Activated CD8-positive, alpha-beta memory T cell treated with anti-CD3 and anti-CD28 coated beads, Interleukin-2, amount 10 ng/mL, durations not matched to agents 7 days and 5 days (primary cell): ENCODE data around the gene GRIA3. TPM values are rescaled to one million over a fixed set of nuclear protein-coding genes. Genes with fewer than 3 reads are reported as not detected.
"Not testable (repeated sequence)": the region's sequence is repeated elsewhere in the genome, so short reads cannot be mapped to it uniquely, and the experiment has no call there.

Experiments
- ATAC-seq: fragments of 150-1000 bp; cut with Tn5 transposase; one replicate; pipeline ENCODE4 v1.10.0; 2021; ENCODE audit warnings: moderate library complexity
- CTCF ChIA-PET: fragments of 350-600 bp; sonication (Branson Sonifier 250); formaldehyde crosslinking; loops from one replicate; lab custom pipeline; 2021; ENCODE audit warnings: antibody characterized with exemption; lab: Charles Lee
- DNase-seq: peaks from one replicate; pipeline ENCODE4 v3.0.0-alpha.2; 2020
- H3K27ac Mint-ChIP-seq: one replicate; pipeline ENCODE4 v1.8.0; 2021; ENCODE audit warnings: mild to moderate bottlenecking, mixed read lengths
- H3K27me3 Mint-ChIP-seq: one replicate; pipeline ENCODE4 v1.8.0; 2021; ENCODE audit warnings: mixed read lengths
- H3K36me3 Mint-ChIP-seq: one replicate; pipeline ENCODE4 v1.8.0; 2021; ENCODE audit warnings: mild to moderate bottlenecking, mixed read lengths
- H3K4me1 Mint-ChIP-seq: one replicate; pipeline ENCODE4 v1.8.0; 2021; ENCODE audit warnings: mixed read lengths
- H3K4me3 Mint-ChIP-seq: one replicate; pipeline ENCODE4 v1.8.0; 2021; ENCODE audit warnings: mild to moderate bottlenecking, moderate library complexity, mixed read lengths
- H3K9me3 Mint-ChIP-seq: one replicate; pipeline ENCODE4 v1.8.0; 2022; ENCODE audit warnings: low read depth, mixed read lengths
- total RNA-seq, 2 experiments: library from RNA; stranded (reverse); gene quantifications; one replicate each; pipeline ENCODE4 v1.2.3, GENCODE V29; 2021

GRIA3 gene
- total RNA-seq, 2 experiments from 2014 or later: not detected

GRCh38 chrX:123436512-123437136, 252.5 kb downstream of the GRIA3 start:
- no peak for DNase-seq
- Mint-ChIP-seq H3K4me3 (no peak overlapping the region), H3K36me3 (no peaks in the 10 kb centered on the region), H3K9me3 (no peaks in the 10 kb centered on the region), H3K27me3 (no peaks in the 10 kb centered on the region), H3K4me1 (no peaks in the 10 kb centered on the region), H3K27ac (no peak overlapping the region)
- CTCF ChIA-PET: no interaction called here
- no peak for ATAC-seq

DNA sequence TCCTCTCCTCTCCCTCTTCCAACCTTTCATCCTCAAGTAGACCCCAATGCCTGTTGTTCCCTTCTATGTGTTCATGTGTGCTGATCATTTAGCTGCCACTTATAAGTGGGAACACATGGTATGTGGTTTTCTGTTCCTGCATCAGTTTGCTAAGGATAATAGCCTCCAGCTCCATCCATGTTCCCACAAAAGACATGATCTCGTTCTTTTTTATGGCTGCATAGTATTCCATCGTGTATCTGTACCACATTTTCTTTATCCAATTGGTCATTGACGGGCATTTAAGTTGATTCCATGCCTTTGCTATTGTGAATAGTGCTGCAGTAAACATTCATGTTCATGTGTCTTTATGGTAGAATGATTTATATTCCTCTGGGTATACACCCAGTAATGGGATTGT, 255.8 kb downstream of the GRIA3 start:
- H3K27me3 Mint-ChIP-seq, H3K36me3 Mint-ChIP-seq, ATAC-seq: not testable (repeated sequence)

DNA sequence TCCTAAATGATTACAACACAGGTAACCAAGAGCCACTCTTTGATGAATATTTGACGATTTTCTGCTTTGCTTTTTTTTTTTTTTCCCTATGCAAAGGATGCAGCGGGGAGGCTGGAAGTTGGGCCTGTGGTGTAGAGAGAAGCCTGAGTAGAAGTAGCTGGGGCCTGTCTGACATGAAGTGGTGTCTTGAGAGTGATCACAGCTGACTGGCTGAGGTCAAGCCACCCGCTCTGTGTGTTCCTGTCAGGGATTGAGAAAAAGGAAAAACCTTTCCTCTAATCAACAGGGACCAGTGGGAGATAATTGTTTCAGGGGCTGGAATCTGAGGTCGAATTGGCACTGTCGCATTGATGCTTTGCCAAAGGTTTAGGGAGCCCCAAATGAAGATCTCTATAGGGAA, 258.7 kb downstream of the GRIA3 start:
- DNase-seq: no peak
- H3K36me3 Mint-ChIP-seq: no peaks in the 10 kb centered on the region
- no peak for ATAC-seq
- no peak overlapping the region for H3K27ac Mint-ChIP-seq
- H3K4me3 Mint-ChIP-seq: no peak overlapping the region
- CTCF ChIA-PET: no interaction called here
- H3K27me3 Mint-ChIP-seq: no peaks in the 10 kb centered on the region
- H3K4me1 Mint-ChIP-seq: no peaks in the 10 kb centered on the region
- H3K9me3 Mint-ChIP-seq: no peaks in the 10 kb centered on the region

More for the DNA sequence above, 255.8 kb downstream of the GRIA3 start:
- H3K4me1 Mint-ChIP-seq, H3K4me3 Mint-ChIP-seq, H3K9me3 Mint-ChIP-seq, DNase-seq, CTCF ChIA-PET, H3K27ac Mint-ChIP-seq: not testable (repeated sequence)

GRCh38 chrX:123447506-123447905, 263.4 kb downstream of the GRIA3 start:
- Mint-ChIP-seq H3K27ac (no peak overlapping the region), H3K36me3 (no peaks in the 10 kb centered on the region), H3K27me3 (no peaks in the 10 kb centered on the region), H3K4me1 (no peaks in the 10 kb centered on the region), H3K4me3 (no peak overlapping the region), H3K9me3 (no peaks in the 10 kb centered on the region)
- ATAC-seq (no peak), DNase-seq (no peak)
- CTCF ChIA-PET: no interaction called here

DNA sequence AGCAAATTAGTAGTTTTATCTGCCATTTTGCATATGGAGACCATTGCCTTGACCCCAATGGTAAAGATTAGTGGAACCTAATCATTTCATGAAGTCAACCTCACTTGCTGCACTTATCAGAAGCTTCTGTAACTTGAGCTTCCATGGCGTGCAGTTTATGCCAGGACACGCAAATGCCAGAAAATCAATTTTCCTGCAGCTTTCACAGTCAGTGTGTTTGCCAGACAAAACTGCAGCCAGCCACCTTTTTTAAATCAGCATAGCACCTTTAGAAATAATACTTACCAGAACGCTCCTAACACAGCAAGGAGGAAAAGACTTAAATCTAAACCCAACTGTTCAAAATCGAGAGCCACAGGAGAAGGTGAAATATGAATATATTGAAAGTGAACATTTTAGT, 265.3 kb downstream of the GRIA3 start:
- Mint-ChIP-seq H3K9me3 (no peaks in the 10 kb centered on the region), H3K36me3 (no peaks in the 10 kb centered on the region), H3K27ac (no peak overlapping the region), H3K4me3 (no peak overlapping the region), H3K4me1 (no peaks in the 10 kb centered on the region), H3K27me3 (no peaks in the 10 kb centered on the region)
- DNase-seq (no peak), ATAC-seq (no peak)
- CTCF ChIA-PET: no interaction called here

- H3K4me3 Mint-ChIP-seq: no peak overlapping the region
- H3K27me3 Mint-ChIP-seq: no peaks in the 10 kb centered on the region
- H3K4me1 Mint-ChIP-seq: no peaks in the 10 kb centered on the region
- CTCF ChIA-PET: no interaction called here
- H3K36me3 Mint-ChIP-seq: no peaks in the 10 kb centered on the region
- H3K27ac Mint-ChIP-seq: no peak overlapping the region
- no peaks in the 10 kb centered on the region for H3K9me3 Mint-ChIP-seq
- ATAC-seq (no peak), DNase-seq (no peak)
Observed at GRCh38 chrX:123450222-123450621, 266.1 kb downstream of the GRIA3 start.

DNA sequence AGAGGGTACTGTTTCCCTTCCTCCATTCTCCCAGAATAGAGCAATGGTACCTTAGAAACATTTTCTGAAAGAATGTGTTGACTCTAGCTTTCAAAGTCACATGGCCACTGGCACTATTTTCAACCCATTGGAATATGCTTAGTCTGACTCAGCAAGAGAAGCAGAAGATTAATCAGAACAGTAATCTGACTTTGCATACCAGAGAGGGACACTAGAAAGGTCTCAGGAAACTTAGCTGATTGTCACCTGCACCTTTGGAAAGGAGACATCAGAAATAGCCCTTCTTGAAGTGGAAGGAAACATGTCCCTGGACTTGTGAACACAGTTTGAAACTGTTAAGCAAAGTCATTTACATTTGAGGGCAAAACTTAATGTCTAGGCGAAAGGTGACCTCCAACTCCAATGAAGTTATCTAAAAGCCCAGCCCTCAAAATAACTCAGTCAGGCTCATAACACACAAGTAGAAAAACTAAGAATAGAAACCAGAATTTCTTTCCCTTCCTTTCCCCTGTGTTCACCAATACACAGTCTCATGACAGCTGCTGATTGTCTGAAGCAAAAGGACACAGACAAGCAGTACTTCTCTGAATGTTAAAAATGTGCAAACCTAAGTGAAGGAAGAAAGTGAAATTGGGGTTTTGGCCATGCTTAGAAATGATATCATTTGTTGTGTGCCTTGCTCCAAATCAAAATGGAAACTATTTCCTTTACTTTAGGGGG, 270.8 kb downstream of the GRIA3 start:
- no peak overlapping the region for H3K27ac Mint-ChIP-seq
- CTCF ChIA-PET: no interaction called here
- H3K4me1 Mint-ChIP-seq: no peaks in the 10 kb centered on the region

DNA sequence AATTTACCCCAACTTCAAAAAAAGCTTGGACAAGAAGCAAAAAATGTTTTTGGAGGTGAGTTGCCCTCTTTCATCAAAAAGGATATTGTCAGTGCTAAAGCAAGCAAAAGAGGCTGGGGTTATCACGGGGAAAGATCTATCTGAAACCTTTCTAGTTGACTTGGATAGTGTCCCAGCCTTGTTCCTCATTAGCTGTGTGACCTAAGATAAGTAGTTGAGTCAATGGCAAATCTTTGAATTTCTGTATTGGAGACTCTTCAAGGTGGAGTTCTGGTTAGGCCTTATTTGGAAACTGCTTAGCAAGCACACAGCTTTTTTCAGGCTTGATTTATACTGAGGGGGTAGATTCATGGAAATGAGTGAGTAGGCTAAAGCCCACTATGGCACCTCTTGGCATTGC, 271.6 kb downstream of the GRIA3 start:
- CTCF ChIA-PET: no interaction called here
- no peak overlapping the region for H3K27ac Mint-ChIP-seq
- ATAC-seq (no peak), DNase-seq (no peak)
- no peaks in the 10 kb centered on the region for H3K36me3 Mint-ChIP-seq
- H3K27me3 Mint-ChIP-seq: no peaks in the 10 kb centered on the region
- no peaks in the 10 kb centered on the region for H3K9me3 Mint-ChIP-seq
- no peaks in the 10 kb centered on the region for H3K4me1 Mint-ChIP-seq
- no peak overlapping the region for H3K4me3 Mint-ChIP-seq

More for the DNA sequence above, 270.8 kb downstream of the GRIA3 start:
- Mint-ChIP-seq H3K27me3 (no peaks in the 10 kb centered on the region), H3K9me3 (no peaks in the 10 kb centered on the region), H3K4me3 (no peak overlapping the region), H3K36me3 (no peaks in the 10 kb centered on the region)
- DNase-seq (no peak), ATAC-seq (no peak)

DNA sequence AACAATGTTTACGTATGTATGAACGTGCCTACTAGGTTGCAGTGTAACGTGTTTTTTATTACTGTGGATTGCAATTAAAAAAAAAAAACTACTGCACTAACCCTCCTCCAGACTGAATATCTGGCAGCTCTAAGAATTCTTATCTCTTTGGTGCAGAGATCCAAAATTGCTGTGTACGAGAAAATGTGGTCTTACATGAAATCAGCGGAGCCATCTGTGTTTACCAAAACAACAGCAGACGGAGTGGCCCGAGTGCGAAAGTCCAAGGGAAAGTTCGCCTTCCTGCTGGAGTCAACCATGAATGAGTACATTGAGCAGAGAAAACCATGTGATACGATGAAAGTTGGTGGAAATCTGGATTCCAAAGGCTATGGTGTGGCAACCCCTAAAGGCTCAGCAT, 280.6 kb downstream of the GRIA3 start:
- DNase-seq (no peak), ATAC-seq (no peak)
- H3K27me3 Mint-ChIP-seq: no peaks in the 10 kb centered on the region
- H3K4me1 Mint-ChIP-seq: no peaks in the 10 kb centered on the region
- H3K27ac Mint-ChIP-seq: no peak overlapping the region
- CTCF ChIA-PET: no interaction called here
- no peaks in the 10 kb centered on the region for H3K36me3 Mint-ChIP-seq
- no peak overlapping the region for H3K4me3 Mint-ChIP-seq
- H3K9me3 Mint-ChIP-seq: no peaks in the 10 kb centered on the region

DNA sequence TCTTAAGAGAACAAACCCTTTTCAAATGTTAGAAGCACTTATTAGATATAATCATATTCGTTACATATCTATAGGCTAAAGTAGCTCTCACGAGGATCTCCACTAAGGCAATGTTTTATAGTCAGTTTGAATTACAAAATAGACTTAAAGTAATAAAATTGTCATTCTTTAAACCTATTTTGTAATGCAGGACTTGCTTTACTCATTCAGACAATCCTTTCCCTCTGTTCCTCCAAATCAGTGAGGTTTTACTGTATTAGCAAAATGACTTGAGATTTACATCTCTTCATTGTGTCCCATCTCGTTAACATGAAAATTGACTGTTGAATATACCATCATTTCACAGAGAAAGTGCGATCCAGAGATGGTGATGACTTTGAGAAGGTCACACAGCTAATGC, 284.4 kb downstream of the GRIA3 start:
- DNase-seq: no peak
- Mint-ChIP-seq H3K36me3 (no peaks in the 10 kb centered on the region), H3K27ac (no peak overlapping the region), H3K9me3 (no peaks in the 10 kb centered on the region), H3K4me3 (no peak overlapping the region), H3K27me3 (no peaks in the 10 kb centered on the region), H3K4me1 (no peaks in the 10 kb centered on the region)
- CTCF ChIA-PET: no interaction called here
- no peak for ATAC-seq

DNA sequence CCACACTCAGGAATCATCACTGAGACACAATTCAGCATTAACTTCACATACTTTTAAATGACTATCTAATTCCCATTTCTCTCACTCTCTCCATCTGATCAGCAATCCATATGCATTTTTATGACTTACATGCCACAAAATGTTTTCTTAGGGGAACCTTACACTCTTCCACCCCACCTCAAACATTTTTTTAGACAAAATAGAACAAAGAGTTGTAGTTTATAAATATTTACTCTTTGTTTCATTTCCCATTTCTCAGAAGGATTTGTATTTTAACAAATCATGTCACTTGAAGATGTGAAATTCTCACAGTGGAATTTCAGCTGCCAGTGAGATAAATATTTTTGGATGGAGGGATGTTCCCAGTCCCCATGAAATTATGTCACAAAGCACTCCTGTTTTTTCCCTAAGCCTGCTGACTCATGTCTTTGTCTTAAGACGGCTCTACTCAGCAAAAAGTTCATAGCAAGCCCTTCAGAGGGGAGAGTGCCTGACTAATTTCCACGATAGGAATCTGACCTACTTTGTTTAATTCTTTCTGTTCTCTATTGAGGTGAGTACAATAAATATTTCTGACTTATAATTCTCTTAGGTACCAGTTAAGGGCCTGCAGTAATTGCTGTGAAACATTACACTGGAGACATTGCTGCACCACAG, 291.1 kb downstream of the GRIA3 start:
- ATAC-seq (no peak), DNase-seq (no peak)
- no peak overlapping the region for H3K4me3 Mint-ChIP-seq
- no peaks in the 10 kb centered on the region for H3K9me3 Mint-ChIP-seq
- no peaks in the 10 kb centered on the region for H3K27me3 Mint-ChIP-seq
- no peaks in the 10 kb centered on the region for H3K4me1 Mint-ChIP-seq
- CTCF ChIA-PET: no interaction called here
- H3K27ac Mint-ChIP-seq: no peak overlapping the region
- H3K36me3 Mint-ChIP-seq: no peaks in the 10 kb centered on the region

- Mint-ChIP-seq H3K4me3 (no peak overlapping the region), H3K36me3 (no peaks in the 10 kb centered on the region), H3K27me3 (no peaks in the 10 kb centered on the region), H3K4me1 (no peaks in the 10 kb centered on the region), H3K27ac (no peak overlapping the region), H3K9me3 (no peaks in the 10 kb centered on the region)
- ATAC-seq (no peak), DNase-seq (no peak)
- CTCF ChIA-PET: no interaction called here
Observed at GRCh38 chrX:123476611-123477219, 292.6 kb downstream of the GRIA3 start.

GRCh38 chrX:123477673-123478072, 293.6 kb downstream of the GRIA3 start:
- no peaks in the 10 kb centered on the region for H3K36me3 Mint-ChIP-seq
- CTCF ChIA-PET: no interaction called here
- ATAC-seq (no peak), DNase-seq (no peak)
- no peaks in the 10 kb centered on the region for H3K27me3 Mint-ChIP-seq
- H3K27ac Mint-ChIP-seq: no peak overlapping the region
- no peak overlapping the region for H3K4me3 Mint-ChIP-seq
- no peaks in the 10 kb centered on the region for H3K9me3 Mint-ChIP-seq
- H3K4me1 Mint-ChIP-seq: no peaks in the 10 kb centered on the region
